Measurements from ENCODE around the gene ZNF512B. TPM values are rescaled to one million over a fixed set of nuclear protein-coding genes. Genes with fewer than 3 reads are reported as not detected.
"Not testable (repeated sequence)": the region's sequence is repeated elsewhere in the genome, so short reads cannot be mapped to it uniquely, and the experiment has no call there.

The ZNF512B gene
- total RNA-seq, 1 donor from 2014 or later: 10.3 TPM

- Histone ChIP-seq H3K4me1 (peaks cover 42% of the 10 kb centered on the region), H3K27me3 (no peaks in the 10 kb centered on the region), H3K4me3 (no peak overlapping the region), H3K36me3 (no peaks in the 10 kb centered on the region), H3K9me3 (no peaks in the 10 kb centered on the region), H3K27ac (peak overlapping the region; percentile 49)
- no peak for TF ChIP-seq POLR2AphosphoS5 (IDR thresholded peaks at IDR 0.05; ENCODE audit: insufficient read depth in 1 of 2, low read depth in 1 of 2)
- intact Hi-C loops (cut with DNase I): no loop called here
- DNase-seq (ENCODE audit: extremely low spot score in 2 of 2): no peak
Measured at GRCh38 chr20:63973160-63973479, 3.4 kb upstream of the ZNF512B start.

- H3K9me3 ChIP-seq: no peaks in the 10 kb centered on the region
- no peaks in the 10 kb centered on the region for H3K27me3 ChIP-seq
- no peak overlapping the region for H3K27ac ChIP-seq
- intact Hi-C loops (cut with DNase I): no loop called here
- peaks cover 0 to 3% of the 10 kb centered on the region in 2 donors for H3K36me3 ChIP-seq
- DNase-seq (ENCODE audit: extremely low spot score in 2 of 2): peak in 1 of 2 donors; percentile 85
- no peak overlapping the region for H3K4me3 ChIP-seq
- TF ChIP-seq CTCF (IDR thresholded peaks at IDR 0.05) (no peak), POLR2A (IDR thresholded peaks at IDR 0.05) (no peak), POLR2AphosphoS5 (IDR thresholded peaks at IDR 0.05; ENCODE audit: insufficient read depth in 1 of 2, low read depth in 1 of 2) (no peak)
- H3K4me1 ChIP-seq: peaks cover 40% of the 10 kb centered on the region
Measured at GRCh38 chr20:63972312-63973159, 2.8 kb upstream of the ZNF512B start.

GRCh38 chr20:63971960-63972311, 2.2 kb upstream of the ZNF512B start:
- H3K4me3 ChIP-seq; H3K9me3 ChIP-seq; DNase-seq (ENCODE audit: extremely low spot score in 2 of 2); H3K27ac ChIP-seq; H3K27me3 ChIP-seq; H3K36me3 ChIP-seq; intact Hi-C loops (cut with DNase I): not testable (repeated sequence)
- peaks cover 40% of the 10 kb centered on the region for H3K4me1 ChIP-seq

GRCh38 chr20:63970714-63971431, 1.1 kb upstream of the ZNF512B start:
- Histone ChIP-seq H3K4me3 (no peak overlapping the region), H3K36me3 (peaks cover 0 to 19% of the 10 kb centered on the region in 2 donors), H3K4me1 (peaks cover 40% of the 10 kb centered on the region), H3K27me3 (no peaks in the 10 kb centered on the region), H3K9me3 (no peaks in the 10 kb centered on the region), H3K27ac (no peak overlapping the region)
- DNase-seq (ENCODE audit: extremely low spot score in 2 of 2): no peak
- intact Hi-C loops (cut with DNase I): no loop called here
- TF ChIP-seq CTCF (IDR thresholded peaks at IDR 0.05): no peak
- TF ChIP-seq POLR2A (IDR thresholded peaks at IDR 0.05): no peak
- no peak for TF ChIP-seq POLR2AphosphoS5 (IDR thresholded peaks at IDR 0.05; ENCODE audit: insufficient read depth in 1 of 2, low read depth in 1 of 2)

GRCh38 chr20:63968928-63969760, 586 bp downstream of the ZNF512B start:
- no peak for DNase-seq (ENCODE audit: extremely low spot score in 2 of 2)
- Histone ChIP-seq H3K27me3 (no peaks in the 10 kb centered on the region), H3K36me3 (peaks cover 0 to 24% of the 10 kb centered on the region in 2 donors), H3K4me1 (peaks cover 31% of the 10 kb centered on the region), H3K4me3 (peak overlapping the region; percentile 59 to 90), H3K9me3 (no peaks in the 10 kb centered on the region), H3K27ac (peak overlapping the region; percentile 72)
- no peak for TF ChIP-seq POLR2A (IDR thresholded peaks at IDR 0.05)
- intact Hi-C loops (cut with DNase I): no loop called here

- intact Hi-C loops (cut with DNase I): no loop called here
- TF ChIP-seq POLR2AphosphoS5 (IDR thresholded peaks at IDR 0.05; ENCODE audit: insufficient read depth in 1 of 2, low read depth in 1 of 2) (no peak), CTCF (IDR thresholded peaks at IDR 0.05) (no peak), POLR2A (IDR thresholded peaks at IDR 0.05) (no peak)
- Histone ChIP-seq H3K36me3 (peaks cover 0 to 32% of the 10 kb centered on the region in 2 donors), H3K27me3 (no peaks in the 10 kb centered on the region), H3K27ac (peak overlapping the region; percentile 72), H3K9me3 (no peaks in the 10 kb centered on the region), H3K4me3 (peak overlapping the region; percentile 59 to 90), H3K4me1 (peaks cover 24% of the 10 kb centered on the region)
- DNase-seq (ENCODE audit: extremely low spot score in 2 of 2): no peak
Measured at GRCh38 chr20:63968136-63968927, 1.4 kb downstream of the ZNF512B start.

All from vagina (tissue), 2 donors.